AG10803 (cell line): ENCODE measurements around the gene CD200R1L.
A peak's percentile ranks its signal among the peaks of the same experiment; 100 is the strongest.

Experiments used
- DNase-seq: peaks from one replicate; pipeline ENCODE4 v3.0.0; 2010; ENCODE audit warnings: low read depth
- H3K4me3 ChIP-seq: 2 replicates; pipeline ENCODE4 v1.5.1; 2011; ENCODE audit warnings: mild to moderate bottlenecking, low read length, control low read depth
- CTCF ChIP-seq: conservative IDR thresholded peaks from 2 replicates; pipeline ENCODE4 v1.5.1; 2011; ENCODE audit warnings: mild to moderate bottlenecking, low read length, control low read depth, inconsistent platforms

CD200R1L gene

DNA sequence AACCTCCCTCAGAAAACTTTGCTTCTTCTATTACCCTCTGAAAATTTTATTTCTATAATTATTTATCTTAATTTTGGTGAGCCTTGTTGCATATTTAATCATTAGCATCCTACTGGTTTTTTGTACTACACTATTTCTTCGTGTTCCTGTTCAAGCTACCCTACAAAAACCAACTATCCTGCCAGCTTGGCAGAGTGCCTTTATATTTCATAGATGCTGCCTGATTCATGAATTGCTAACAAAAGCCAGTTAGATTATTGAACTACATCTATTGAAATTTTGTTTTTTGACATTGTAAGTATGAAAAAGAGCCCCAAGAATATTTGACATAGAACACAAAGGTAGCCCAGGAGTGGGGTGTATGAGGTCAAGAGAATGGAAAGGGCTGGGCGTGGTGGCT, 78.9 kb downstream of the CD200R1L start:
- DNase-seq: no peak
- no peak overlapping the region for H3K4me3 ChIP-seq
- TF ChIP-seq CTCF: no peak

DNA sequence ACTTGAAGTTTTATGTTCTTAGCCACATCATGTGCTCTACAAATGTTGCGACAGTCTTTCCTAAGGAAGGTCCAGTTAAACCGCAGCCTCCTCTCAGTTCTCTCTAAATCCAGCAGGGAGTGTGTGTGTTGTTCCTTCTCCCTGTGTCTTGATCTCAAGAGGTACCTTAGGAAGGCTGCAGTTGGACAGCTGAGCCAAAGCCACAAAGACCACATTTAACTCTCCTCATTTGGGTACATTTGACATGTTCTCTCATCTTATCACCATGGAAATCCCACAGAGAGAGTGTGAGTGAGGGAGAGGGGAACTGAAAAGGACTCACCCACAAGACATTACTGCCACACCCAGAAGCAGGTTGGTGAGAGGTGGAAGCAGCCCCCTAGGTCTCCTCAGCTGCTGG, 79.5 kb downstream of the CD200R1L start:
- peak; percentile 13 for TF ChIP-seq CTCF
- no peak overlapping the region for H3K4me3 ChIP-seq
- DNase-seq: peak; percentile 55
